B cell (primary cell): Measurements from ENCODE around the gene NPBWR2.

ENCODE experiments used
- EZH2 ChIP-seq: IDR thresholded peaks from 2 replicates; pipeline ENCODE4 v1.6.1; 2012; ENCODE audit warnings: borderline replicate concordance, low read depth, mild to moderate bottlenecking, moderate library complexity, low read length; ENCODE audit not compliant: insufficient read depth, poor library complexity, severe bottlenecking
- TF ChIP-seq, protein P1 (sequence below): fragments of 200-600 bp; IDR thresholded peaks from one replicate; pipeline ENCODE4 v1.8.0; 2022; ENCODE audit warnings: antibody characterized with exemption, mild to moderate bottlenecking

- TF ChIP-seq, protein P1, sequence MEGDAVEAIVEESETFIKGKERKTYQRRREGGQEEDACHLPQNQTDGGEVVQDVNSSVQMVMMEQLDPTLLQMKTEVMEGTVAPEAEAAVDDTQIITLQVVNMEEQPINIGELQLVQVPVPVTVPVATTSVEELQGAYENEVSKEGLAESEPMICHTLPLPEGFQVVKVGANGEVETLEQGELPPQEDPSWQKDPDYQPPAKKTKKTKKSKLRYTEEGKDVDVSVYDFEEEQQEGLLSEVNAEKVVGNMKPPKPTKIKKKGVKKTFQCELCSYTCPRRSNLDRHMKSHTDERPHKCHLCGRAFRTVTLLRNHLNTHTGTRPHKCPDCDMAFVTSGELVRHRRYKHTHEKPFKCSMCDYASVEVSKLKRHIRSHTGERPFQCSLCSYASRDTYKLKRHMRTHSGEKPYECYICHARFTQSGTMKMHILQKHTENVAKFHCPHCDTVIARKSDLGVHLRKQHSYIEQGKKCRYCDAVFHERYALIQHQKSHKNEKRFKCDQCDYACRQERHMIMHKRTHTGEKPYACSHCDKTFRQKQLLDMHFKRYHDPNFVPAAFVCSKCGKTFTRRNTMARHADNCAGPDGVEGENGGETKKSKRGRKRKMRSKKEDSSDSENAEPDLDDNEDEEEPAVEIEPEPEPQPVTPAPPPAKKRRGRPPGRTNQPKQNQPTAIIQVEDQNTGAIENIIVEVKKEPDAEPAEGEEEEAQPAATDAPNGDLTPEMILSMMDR = no peak
- no peak for TF ChIP-seq EZH2
Measured at GRCh38 chr20:64104667-64105451, 2.5 kb downstream of the NPBWR2 start.
